GM12878 (cell line): ENCODE results near the gene INHBE. TPM values are rescaled to one million over a fixed set of nuclear protein-coding genes. Genes with fewer than 3 reads are reported as not detected.
A peak's percentile ranks its signal among the peaks of the same experiment; 100 is the strongest.

Experiments
- BHLHE40 ChIP-seq, 2 experiments: fragments of 450-650 bp in 1 of 2; IDR thresholded peaks; 2 replicates each; pipeline ENCODE4 v1.6.1; 2011 to 2017; ENCODE audit warnings: low read depth in 2 of 2, borderline replicate concordance in 1 of 2, improper control_type of control experiment in 1 of 2, low read length in 1 of 2, mild to moderate bottlenecking in 1 of 2
- CEBPB ChIP-seq, 2 experiments: fragments of 150-350 bp in 1 of 2; IDR thresholded peaks; 2 replicates each; pipeline ENCODE4 v1.6.1; 2012 to 2014; ENCODE audit warnings: low read depth in 2 of 2, low read length in 2 of 2, borderline replicate concordance in 1 of 2, inconsistent platforms in 1 of 2
- GATAD2B ChIP-seq: fragments of 450-650 bp; conservative IDR thresholded peaks from 2 replicates; pipeline ENCODE4 v1.6.1; 2017; ENCODE audit warnings: low read depth, mild to moderate bottlenecking, moderate library complexity
- IRF5 ChIP-seq: fragments of 450-650 bp; IDR thresholded peaks from 2 replicates; pipeline ENCODE4 v1.6.1; 2017; ENCODE audit warnings: borderline replicate concordance
- NFIC ChIP-seq: IDR thresholded peaks from 2 replicates; pipeline ENCODE4 v1.6.1; 2012; ENCODE audit warnings: low read depth, mild to moderate bottlenecking, inconsistent platforms, low read length, moderate library complexity
- POLR2AphosphoS2 ChIP-seq: IDR thresholded peaks from 2 replicates; pipeline ENCODE4 v1.6.1; 2011; ENCODE audit warnings: low read depth, mild to moderate bottlenecking, low read length, improper control_type of control experiment, moderate library complexity
- REST ChIP-seq: IDR thresholded peaks from 2 replicates; pipeline ENCODE4 v1.6.1; 2012; ENCODE audit warnings: mild to moderate bottlenecking, low read depth, low read length
- SIN3A ChIP-seq: IDR thresholded peaks from 2 replicates; pipeline ENCODE4 v1.6.1; 2012; ENCODE audit warnings: low read depth, low read length, improper control_type of control experiment
- SIX5 ChIP-seq: IDR thresholded peaks from 2 replicates; pipeline ENCODE4 v1.6.1; 2011; ENCODE audit warnings: mild to moderate bottlenecking, low read depth, low read length, moderate library complexity; ENCODE audit not compliant: severe bottlenecking
- SMAD1 ChIP-seq: fragments of 450-650 bp; IDR thresholded peaks from 2 replicates; pipeline ENCODE4 v1.6.1; 2018; ENCODE audit warnings: mild to moderate bottlenecking, low read depth; ENCODE audit not compliant: partially characterized antibody
- SP1 ChIP-seq: IDR thresholded peaks from one replicate; pipeline ENCODE4 v1.6.1; 2011; ENCODE audit warnings: low read depth, low read length
- SREBF2 ChIP-seq: IDR thresholded peaks from 2 replicates; pipeline ENCODE4 v1.6.1; 2012; ENCODE audit warnings: mild to moderate bottlenecking, low read length
- TARDBP ChIP-seq: IDR thresholded peaks from 2 replicates; pipeline ENCODE4 v1.6.1; 2016; ENCODE audit warnings: borderline replicate concordance
- ZNF274 ChIP-seq: IDR thresholded peaks from one replicate; pipeline ENCODE4 v1.8.0; 2011; ENCODE audit not compliant: insufficient read length, insufficient read depth
- polyA plus RNA-seq, 11 experiments: library from polyadenylated mRNA; depleted of rRNA in 4 of 11; unstranded in 6 of 11; stranded (reverse) in 5 of 11; fragments of >200 nt; fragmentation: Nextera tagmentation in 4 of 11; fragmentation: Illumina TruSeq in 1 of 11; extraction: Ambion mirVana in 4 of 11; extraction: Trizol in 1 of 11; gene quantifications; 1 replicate in 1 of 11; 2 replicates in 10 of 11; pipeline versions ENCODE4 v1.2.1 to v1.2.3, GENCODE V29; 2011 to 2016; ENCODE audit warnings: inconsistent platforms in 2 of 11, missing spikeins in 2 of 11, low read depth in 1 of 11
- total RNA-seq, 4 experiments: library from RNA; depleted of rRNA in 3 of 4; stranded (reverse); fragments of >200 nt in 3 of 4; fragmentation: Illumina TruSeq in 1 of 4; extraction: Trizol in 1 of 4; gene quantifications; 2 replicates each; pipeline versions ENCODE4 v1.2.1 to v1.2.3, GENCODE V29; 2013 to 2021
- TF ChIP-seq, protein P1 (sequence below), 3 experiments: IDR thresholded peaks in 2 of 3; conservative IDR thresholded peaks in 1 of 3; 2 replicates each; pipeline ENCODE4 v1.5.1; 2011; ENCODE audit warnings: low read depth in 3 of 3, low read length in 3 of 3, mild to moderate bottlenecking in 3 of 3, control low read depth in 2 of 3, moderate library complexity in 2 of 3, inconsistent platforms in 1 of 3, mixed read lengths in 1 of 3; ENCODE audit not compliant: control insufficient read depth in 2 of 3, insufficient read depth in 1 of 3; ENCODE audit errors: extremely low read depth in 1 of 3
- TF ChIP-seq, protein P2 (sequence below): fragments of 150-350 bp; IDR thresholded peaks from 2 replicates; pipeline ENCODE4 v1.6.1; 2014; ENCODE audit warnings: mild to moderate bottlenecking, low read depth, low read length
- TF ChIP-seq, protein P3 (sequence below): IDR thresholded peaks from 2 replicates; pipeline ENCODE4 v1.6.1; 2012; ENCODE audit warnings: low read depth, low read length, improper control_type of control experiment

The INHBE gene
- total and polyA plus RNA-seq, 10 of the 15 experiments (the other 5 are each of a cell fraction or from before 2014, with no cell fraction given) = 0.09 to 2.5 (median 0.37) TPM

DNA sequence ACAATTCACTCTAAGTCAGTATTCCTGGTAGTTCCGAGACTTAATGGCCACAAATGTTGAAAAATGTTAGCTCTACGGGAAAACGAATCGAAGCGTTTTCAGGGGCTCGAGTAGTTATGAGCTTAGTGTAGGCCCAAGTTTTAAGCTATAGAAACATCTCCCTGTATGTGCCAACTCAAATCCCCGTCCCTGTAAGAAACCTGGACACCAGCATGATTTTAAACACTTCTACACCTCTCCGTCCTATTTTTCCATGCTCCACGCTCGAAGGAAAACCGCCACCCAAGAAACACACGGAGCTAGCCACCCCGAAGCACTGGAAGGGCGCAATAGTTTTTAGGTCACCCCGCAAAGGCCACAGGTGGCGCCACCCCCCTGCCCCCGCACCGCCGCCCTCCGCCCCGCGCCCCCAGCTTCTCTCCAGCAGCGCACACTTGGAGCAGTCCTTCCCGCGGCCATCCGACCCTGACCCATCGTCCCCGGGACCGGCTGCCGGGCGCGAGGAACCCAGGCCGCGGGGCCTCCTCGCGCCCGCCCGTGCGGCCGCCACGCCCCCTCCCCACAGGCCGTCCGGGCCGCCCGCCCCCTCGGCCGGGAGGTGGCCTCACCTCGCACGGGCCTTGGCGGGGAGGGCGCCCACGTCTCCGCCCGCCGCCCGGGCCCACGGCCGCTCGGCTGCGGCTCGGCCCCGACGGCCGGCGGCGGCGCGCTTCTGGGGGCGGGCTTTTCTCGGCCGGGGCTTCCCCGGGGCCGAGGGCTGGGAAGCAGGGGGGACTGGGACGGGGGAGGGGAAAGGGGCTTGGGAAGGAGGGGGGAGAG, 24.8 kb upstream of the INHBE start (continued):
- TF ChIP-seq IRF5 = no peak
- no peak for TF ChIP-seq SMAD1
- TF ChIP-seq POLR2AphosphoS2 = no peak
- no peak for TF ChIP-seq TARDBP
- no peak for TF ChIP-seq SP1
- TF ChIP-seq SIX5 = no peak
- TF ChIP-seq NFIC = no peak
- TF ChIP-seq, protein P1, sequence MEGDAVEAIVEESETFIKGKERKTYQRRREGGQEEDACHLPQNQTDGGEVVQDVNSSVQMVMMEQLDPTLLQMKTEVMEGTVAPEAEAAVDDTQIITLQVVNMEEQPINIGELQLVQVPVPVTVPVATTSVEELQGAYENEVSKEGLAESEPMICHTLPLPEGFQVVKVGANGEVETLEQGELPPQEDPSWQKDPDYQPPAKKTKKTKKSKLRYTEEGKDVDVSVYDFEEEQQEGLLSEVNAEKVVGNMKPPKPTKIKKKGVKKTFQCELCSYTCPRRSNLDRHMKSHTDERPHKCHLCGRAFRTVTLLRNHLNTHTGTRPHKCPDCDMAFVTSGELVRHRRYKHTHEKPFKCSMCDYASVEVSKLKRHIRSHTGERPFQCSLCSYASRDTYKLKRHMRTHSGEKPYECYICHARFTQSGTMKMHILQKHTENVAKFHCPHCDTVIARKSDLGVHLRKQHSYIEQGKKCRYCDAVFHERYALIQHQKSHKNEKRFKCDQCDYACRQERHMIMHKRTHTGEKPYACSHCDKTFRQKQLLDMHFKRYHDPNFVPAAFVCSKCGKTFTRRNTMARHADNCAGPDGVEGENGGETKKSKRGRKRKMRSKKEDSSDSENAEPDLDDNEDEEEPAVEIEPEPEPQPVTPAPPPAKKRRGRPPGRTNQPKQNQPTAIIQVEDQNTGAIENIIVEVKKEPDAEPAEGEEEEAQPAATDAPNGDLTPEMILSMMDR (IDR thresholded peaks at IDR 0.05 in 2 of 3, conservative IDR thresholded peaks at IDR 0.05 in 1 of 3; ENCODE audit: control insufficient read depth in 2 of 3, extremely low read depth in 1 of 3, insufficient read depth in 1 of 3, low read depth in 3 of 3, low read length in 3 of 3) = peak in 1 of 3 experiments; percentile 18; a peak in 1 of 6 replicates
- TF ChIP-seq SREBF2 = no peak
- TF ChIP-seq SIN3A = peak; percentile 50; the same call in 1 of the 2 replicates
- no peak for TF ChIP-seq ZNF274
- TF ChIP-seq CEBPB (IDR thresholded peaks at IDR 0.05; ENCODE audit: borderline replicate concordance in 1 of 2, low read depth in 2 of 2, low read length in 2 of 2) = no peak
- TF ChIP-seq, protein P2, sequence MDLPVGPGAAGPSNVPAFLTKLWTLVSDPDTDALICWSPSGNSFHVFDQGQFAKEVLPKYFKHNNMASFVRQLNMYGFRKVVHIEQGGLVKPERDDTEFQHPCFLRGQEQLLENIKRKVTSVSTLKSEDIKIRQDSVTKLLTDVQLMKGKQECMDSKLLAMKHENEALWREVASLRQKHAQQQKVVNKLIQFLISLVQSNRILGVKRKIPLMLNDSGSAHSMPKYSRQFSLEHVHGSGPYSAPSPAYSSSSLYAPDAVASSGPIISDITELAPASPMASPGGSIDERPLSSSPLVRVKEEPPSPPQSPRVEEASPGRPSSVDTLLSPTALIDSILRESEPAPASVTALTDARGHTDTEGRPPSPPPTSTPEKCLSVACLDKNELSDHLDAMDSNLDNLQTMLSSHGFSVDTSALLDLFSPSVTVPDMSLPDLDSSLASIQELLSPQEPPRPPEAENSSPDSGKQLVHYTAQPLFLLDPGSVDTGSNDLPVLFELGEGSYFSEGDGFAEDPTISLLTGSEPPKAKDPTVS = no peak
- no peak; the same call in 1 of the 2 replicates for TF ChIP-seq GATAD2B
- no peak for TF ChIP-seq REST
- peak; percentile 35 to 94; a peak in 3 of 4 replicates for TF ChIP-seq BHLHE40 (IDR thresholded peaks at IDR 0.05; ENCODE audit: borderline replicate concordance in 1 of 2, low read depth in 2 of 2, low read length in 1 of 2)
- TF ChIP-seq, protein P3, sequence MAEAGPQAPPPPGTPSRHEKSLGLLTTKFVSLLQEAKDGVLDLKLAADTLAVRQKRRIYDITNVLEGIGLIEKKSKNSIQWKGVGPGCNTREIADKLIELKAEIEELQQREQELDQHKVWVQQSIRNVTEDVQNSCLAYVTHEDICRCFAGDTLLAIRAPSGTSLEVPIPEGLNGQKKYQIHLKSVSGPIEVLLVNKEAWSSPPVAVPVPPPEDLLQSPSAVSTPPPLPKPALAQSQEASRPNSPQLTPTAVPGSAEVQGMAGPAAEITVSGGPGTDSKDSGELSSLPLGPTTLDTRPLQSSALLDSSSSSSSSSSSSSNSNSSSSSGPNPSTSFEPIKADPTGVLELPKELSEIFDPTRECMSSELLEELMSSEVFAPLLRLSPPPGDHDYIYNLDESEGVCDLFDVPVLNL = no peak
